ENCODE measurements around the gene ZNF33B.
"Not testable (repeated sequence)": the region's sequence is repeated elsewhere in the genome, so short reads cannot be mapped to it uniquely, and the experiment has no call there.

The ZNF33B gene

GRCh38 chr10:42615419-42615818 lies 23.0 kb downstream of the ZNF33B start:
- DNase-seq (ENCODE audit: low read depth, low spot score): no peak

GRCh38 chr10:42609872-42610271 lies 28.5 kb downstream of the ZNF33B start:
- no peak for DNase-seq (ENCODE audit: low read depth, low spot score)

GRCh38 chr10:42598249-42598873 lies 40.0 kb downstream of the ZNF33B start:
- no peak for DNase-seq (ENCODE audit: low read depth, low spot score)

DNA sequence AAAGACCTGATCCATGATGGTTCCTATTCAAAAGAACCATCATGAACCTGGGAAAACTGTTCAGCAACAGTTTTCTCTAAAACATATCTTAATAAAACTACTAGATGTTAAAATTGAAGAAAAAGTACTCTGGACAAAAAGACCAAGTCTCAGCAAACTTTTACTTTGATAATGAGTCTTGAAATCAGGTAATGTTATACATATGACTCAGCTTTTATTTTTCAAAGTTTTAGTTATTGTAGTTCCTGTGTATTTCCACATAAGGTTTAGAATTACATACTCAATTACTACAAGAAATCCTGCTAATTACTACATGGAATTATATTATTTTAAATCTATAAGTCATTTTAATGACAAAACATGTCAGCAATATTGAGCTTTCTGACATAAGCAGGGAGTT lies 42.2 kb downstream of the ZNF33B start:
- DNase-seq (ENCODE audit: low read depth, low spot score): no peak

DNA sequence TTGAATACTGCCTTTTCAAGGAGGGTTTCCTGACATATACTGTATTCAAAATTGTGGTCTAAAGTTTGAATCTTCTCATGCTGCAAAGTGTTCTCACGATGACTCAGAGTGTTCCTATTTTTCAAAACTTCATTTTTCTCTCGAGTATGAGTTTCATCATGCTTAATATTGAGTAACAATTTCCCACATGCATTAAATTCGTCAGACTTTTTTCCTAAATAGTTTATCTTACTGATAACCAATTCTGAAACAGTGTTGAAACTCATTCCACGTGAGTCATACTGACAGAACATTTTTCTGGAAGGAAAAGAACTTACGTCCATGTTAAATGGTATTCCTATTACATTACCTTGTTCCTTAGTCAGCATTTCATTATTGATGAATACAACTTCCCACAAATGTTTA lies 44.1 kb downstream of the ZNF33B start:
- no peak for DNase-seq (ENCODE audit: low read depth, low spot score)

- DNase-seq (ENCODE audit: low read depth, low spot score): no peak
Measured at GRCh38 chr10:42593284-42593683, 45.1 kb downstream of the ZNF33B start.

DNA sequence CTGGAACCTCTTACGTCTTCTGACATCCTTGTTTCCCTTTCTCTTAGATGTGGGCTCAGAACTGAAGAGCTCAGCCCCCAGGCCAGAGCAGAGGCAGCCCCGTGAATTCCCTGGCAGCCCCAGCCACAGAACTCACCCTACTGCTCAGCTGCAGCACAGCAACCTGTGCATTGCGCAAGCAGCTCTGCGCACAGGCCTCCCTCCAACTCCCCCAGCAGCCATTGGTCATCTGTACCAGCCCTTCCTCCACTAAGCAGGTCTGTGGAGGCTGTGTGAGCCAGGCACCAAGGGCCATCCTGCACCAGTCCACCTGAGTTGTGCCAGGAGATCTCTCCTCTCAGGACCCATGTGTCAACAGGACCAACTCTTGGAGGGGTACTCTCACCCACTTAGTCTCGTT lies 54.5 kb downstream of the ZNF33B start:
- no peak for DNase-seq (ENCODE audit: low read depth, low spot score)

DNA sequence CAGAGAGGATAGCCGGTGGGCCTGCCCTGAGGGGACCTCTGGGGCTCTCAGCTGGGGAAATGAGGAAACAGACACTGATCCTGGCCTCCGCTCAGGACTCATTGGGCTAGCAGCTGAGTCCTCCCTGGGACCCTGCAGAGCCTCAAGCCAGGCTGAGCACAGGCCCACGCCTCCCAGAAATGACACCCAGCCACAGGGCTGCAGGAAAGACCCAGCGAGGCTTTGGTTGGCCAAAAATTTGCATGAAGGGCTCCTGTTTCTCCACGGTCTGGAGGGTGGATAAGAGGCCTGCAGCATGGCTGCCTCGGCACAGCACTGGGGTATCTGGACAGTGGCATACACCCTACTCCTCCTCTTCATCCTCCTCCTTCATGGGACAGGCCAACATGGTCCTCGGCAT lies 60.4 kb downstream of the ZNF33B start:
- DNase-seq (ENCODE audit: low read depth, low spot score): no peak

DNA sequence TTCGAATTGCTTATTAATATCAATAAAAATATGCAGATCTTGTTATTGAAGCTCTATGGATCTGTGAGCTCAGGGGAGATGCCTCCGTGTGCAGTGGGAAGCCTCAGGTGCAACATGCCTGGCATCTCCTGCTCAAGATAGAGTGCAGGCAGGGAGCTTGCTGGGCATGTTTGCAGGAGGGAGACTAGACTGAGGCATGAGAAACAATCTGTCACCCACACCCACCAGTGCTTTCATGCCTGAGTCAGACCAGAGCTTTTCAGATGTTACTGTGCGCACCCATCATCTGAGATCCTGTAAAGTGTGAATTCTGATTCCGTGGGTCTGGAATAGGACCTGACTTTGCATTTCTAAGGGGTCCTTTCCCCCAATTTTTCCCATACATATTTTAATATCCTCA lies 62.0 kb downstream of the ZNF33B start:
- DNase-seq (ENCODE audit: low read depth, low spot score): no peak

- DNase-seq (ENCODE audit: low read depth, low spot score): no peak
Measured at GRCh38 chr10:42574336-42574735, 64.0 kb downstream of the ZNF33B start.

- no peak for DNase-seq (ENCODE audit: low read depth, low spot score)
Measured at GRCh38 chr10:42556931-42557330, 81.4 kb downstream of the ZNF33B start.

GRCh38 chr10:42553576-42553975 lies 84.8 kb downstream of the ZNF33B start:
- DNase-seq (ENCODE audit: low read depth, low spot score): not testable (repeated sequence)

DNA sequence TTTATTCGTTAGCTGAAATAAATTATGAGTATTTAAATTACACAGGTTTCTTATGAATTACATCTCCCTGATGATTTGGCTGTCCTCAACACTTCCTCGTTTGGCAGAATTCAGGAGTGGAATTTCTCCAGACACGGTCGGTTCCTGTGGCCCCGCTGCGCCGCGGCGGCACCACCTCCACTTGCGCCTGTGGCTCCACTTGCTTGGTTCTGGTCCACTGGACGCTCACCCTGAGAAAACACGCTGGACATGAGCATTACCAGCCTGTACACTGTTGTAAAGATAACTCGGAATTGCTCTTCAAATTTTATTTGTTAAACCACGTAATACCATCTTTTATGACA lies 85.3 kb downstream of the ZNF33B start:
- no peak for DNase-seq (ENCODE audit: low read depth, low spot score)

DNA sequence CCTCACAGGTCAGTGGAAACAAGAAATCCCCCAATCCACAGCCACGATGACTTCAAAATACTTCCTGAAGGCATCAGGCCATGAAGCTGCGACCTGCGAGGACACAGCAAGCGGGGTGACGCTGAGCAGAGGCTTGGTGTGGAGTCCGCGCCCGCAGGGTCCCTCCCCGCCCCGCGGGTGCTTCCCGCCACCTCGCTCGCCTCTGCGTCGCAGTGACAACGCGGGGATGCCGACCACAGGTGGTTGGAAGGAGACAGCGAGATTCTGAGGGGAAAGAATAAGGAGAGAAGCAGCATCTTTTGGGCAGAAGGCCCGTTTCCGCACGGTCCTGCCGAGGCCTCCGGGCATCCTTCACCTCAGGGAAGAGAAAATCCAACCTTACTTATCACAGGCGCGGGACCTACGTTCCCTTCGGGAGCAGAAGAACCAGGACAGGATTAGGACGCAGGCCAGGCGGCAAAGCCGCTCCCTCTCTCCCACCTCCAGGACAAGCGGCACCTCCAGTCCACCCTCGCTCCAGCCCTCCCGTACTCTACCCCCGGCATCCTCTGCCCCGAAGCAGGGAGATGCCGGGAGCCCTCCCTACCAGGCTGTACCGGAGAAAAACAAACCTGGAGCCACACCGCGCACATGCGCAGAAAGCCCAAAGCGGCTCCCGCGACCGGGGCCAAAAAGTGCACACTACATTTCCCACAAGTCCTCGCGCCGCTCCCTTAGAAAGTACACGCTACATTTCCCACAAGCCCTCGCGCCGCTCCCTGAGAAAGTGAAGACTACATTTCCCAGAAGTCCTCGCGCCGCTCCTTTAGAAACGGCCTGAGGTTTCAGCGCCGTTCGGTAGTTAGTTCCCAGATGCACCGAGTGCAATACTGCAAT lies 85.9 kb downstream of the ZNF33B start:
- peak; percentile 92 for DNase-seq (ENCODE audit: low read depth, low spot score)

DNA sequence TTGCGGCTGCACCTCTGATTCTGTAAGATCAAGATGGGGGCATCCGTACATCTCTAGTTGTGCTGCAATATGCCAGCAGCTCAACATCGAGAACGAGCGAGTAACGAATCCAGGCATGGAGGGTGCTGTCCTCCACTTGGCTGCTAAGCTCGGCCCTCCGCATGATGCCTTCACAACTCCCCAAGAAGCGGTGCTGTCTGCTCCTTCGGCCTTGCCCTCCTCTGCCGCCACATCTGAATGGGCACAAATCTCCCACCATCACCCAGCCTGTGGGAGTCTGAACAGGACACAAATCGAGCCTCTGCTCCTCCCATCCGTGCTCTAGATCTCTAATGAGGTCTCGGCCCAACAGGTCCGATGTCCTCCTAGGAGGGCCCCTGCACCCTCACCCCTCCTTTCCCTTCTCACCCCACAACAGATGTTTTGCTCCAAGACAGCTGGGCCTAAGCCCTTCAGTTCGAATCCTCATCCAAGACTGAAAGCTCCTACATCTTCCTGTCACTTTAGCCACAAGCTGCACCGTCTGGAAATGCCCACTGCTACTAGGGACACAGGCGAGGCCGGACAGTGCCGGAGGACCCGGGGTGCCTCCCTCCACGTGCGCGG lies 86.7 kb downstream of the ZNF33B start:
- DNase-seq (ENCODE audit: low read depth, low spot score): no peak

DNA sequence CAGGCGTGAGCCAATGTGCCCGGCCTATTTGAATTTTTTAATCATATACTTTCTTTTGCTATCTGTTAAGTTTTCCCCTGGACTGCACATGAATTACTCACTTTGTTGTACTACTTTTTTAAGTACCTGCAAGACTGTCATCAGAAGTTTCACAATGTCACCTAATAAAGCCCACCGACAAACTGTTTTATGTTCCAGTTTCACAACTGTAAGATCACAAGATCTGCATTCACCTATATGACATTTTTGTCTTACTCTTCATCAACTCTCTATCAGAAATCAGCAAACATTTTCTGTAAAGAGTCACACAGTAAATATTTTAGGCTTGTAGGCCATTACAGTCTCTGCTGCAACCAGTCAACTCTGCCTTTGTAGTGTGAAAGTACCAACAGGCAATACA lies 88.5 kb downstream of the ZNF33B start:
- DNase-seq (ENCODE audit: low read depth, low spot score): no peak

DNA sequence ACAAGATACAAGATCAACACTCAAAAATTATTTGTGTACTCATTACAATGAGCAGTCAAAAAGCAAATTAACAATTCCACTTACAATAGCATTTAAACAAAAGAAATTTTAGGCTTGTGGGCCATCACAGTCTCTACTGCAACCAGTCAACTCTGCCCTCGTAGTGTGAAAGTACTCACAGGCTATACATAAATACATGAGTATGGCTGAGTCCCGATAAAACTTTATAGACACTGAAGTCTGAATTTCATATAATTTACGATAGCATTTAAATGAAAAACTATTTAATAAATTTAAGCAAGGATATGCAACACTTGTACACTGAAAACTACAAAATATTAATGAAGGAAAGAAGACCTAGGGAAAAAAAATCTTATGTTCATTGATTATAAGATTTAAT lies 90.1 kb downstream of the ZNF33B start:
- no peak for DNase-seq (ENCODE audit: low read depth, low spot score)

DNA sequence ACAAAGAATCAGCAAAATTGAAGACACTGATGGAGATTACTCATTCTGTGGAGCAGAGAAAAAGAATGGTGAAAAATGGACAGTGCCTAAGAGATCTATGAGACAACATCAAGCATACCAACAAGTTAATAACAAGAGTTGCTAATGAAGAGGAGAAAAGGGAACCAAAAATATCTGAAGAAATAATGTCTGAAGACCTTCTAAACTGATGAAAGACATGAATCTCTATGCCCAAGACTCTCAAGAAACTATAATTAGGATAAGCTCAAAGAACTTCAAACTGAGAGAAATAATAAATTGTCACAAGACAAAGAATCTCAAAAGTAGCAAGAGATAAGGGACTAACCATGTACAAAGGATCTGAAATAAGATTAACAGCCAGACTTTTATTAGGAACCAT lies 93.4 kb downstream of the ZNF33B start:
- DNase-seq (ENCODE audit: low read depth, low spot score): no peak

- DNase-seq (ENCODE audit: low read depth, low spot score): no peak
Measured at GRCh38 chr10:42543840-42544372, 94.5 kb downstream of the ZNF33B start.

Measured in iPS DF 19.7 (cell line).